Neural progenitor cell (in vitro differentiated cells): ENCODE data around the gene CDH20. TPM values are rescaled to one million over a fixed set of nuclear protein-coding genes. Genes with fewer than 3 reads are reported as not detected.

Experiments
- DNase-seq: peaks from one replicate; pipeline ENCODE4 v3.0.0-alpha.2; 2016; ENCODE audit warnings: low spot score
- H2AFZ ChIP-seq: fragments of 200-600 bp; sonication (generic); replicated peaks from 2 replicates; pipeline ENCODE4 v1.6.1; 2016; ENCODE audit warnings: antibody characterized with exemption
- H3F3A ChIP-seq: fragments of 200-600 bp; sonication (generic); 2 replicates; pipeline ENCODE4 v1.6.1; 2016; ENCODE audit warnings: antibody characterized with exemption, low read depth
- H3K27ac ChIP-seq: fragments of 200-600 bp; sonication (generic); 2 replicates; pipeline ENCODE4 v1.5.1; 2016; ENCODE audit warnings: mild to moderate bottlenecking
- H3K27me3 ChIP-seq: fragments of 200-600 bp; sonication (generic); 2 replicates; pipeline ENCODE4 v1.6.1; 2016; ENCODE audit warnings: mild to moderate bottlenecking, moderate library complexity
- H3K36me3 ChIP-seq: fragments of 200-600 bp; sonication (generic); 2 replicates; pipeline ENCODE4 v1.5.1; 2016
- H3K4me1 ChIP-seq: fragments of 200-600 bp; sonication (generic); 2 replicates; pipeline ENCODE4 v1.6.1; 2016; ENCODE audit warnings: mixed run types
- H3K4me2 ChIP-seq: fragments of 200-600 bp; sonication (generic); 2 replicates; pipeline ENCODE4 v1.6.1; 2016
- H3K4me3 ChIP-seq: fragments of 200-600 bp; sonication (generic); 2 replicates; pipeline ENCODE4 v1.5.1; 2016
- H3K79me2 ChIP-seq: fragments of 200-600 bp; sonication (generic); 2 replicates; pipeline ENCODE4 v1.6.1; 2016; ENCODE audit warnings: low read depth
- H3K9ac ChIP-seq: fragments of 200-600 bp; sonication (generic); 2 replicates; pipeline ENCODE4 v1.6.1; 2016
- H3K9me3 ChIP-seq: fragments of 200-600 bp; sonication (generic); 2 replicates; pipeline ENCODE4 v1.5.1; 2016; ENCODE audit warnings: low read depth
- H4K20me1 ChIP-seq: fragments of 200-600 bp; sonication (generic); 2 replicates; pipeline ENCODE4 v1.6.1; 2016; ENCODE audit warnings: low read depth
- H3K27ac Mint-ChIP-seq: 3 replicates; pipeline ENCODE4 v1.8.0; 2021; ENCODE audit warnings: mixed read lengths
- H3K27me3 Mint-ChIP-seq: 2 replicates; pipeline ENCODE4 v1.8.0; 2022; ENCODE audit warnings: low read depth, mild to moderate bottlenecking, inconsistent platforms, moderate library complexity, mixed read lengths; ENCODE audit not compliant: insufficient read depth
- H3K36me3 Mint-ChIP-seq: 3 replicates; pipeline ENCODE4 v1.8.0; 2021; ENCODE audit warnings: mixed read lengths
- H3K4me1 Mint-ChIP-seq: 3 replicates; pipeline ENCODE4 v1.8.0; 2021; ENCODE audit warnings: mixed read lengths
- H3K4me3 Mint-ChIP-seq: 3 replicates; pipeline ENCODE4 v1.8.0; 2021; ENCODE audit warnings: mild to moderate bottlenecking, moderate library complexity, mixed read lengths
- H3K9me3 Mint-ChIP-seq: 3 replicates; pipeline ENCODE4 v1.8.0; 2020; ENCODE audit warnings: mixed read lengths
- CTCF ChIP-seq: fragments of 200-600 bp; sonication (generic); IDR thresholded peaks from 2 replicates; pipeline ENCODE4 v1.5.1; 2017; ENCODE audit warnings: antibody characterized with exemption, mild to moderate bottlenecking
- EZH2 ChIP-seq: fragments of 200-600 bp; sonication (generic); IDR thresholded peaks from 2 replicates; pipeline ENCODE4 v1.6.1; 2017; ENCODE audit warnings: antibody characterized with exemption, mild to moderate bottlenecking, moderate library complexity
- EZH2phosphoT487 ChIP-seq: fragments of 200-600 bp; sonication (generic); IDR thresholded peaks from 2 replicates; pipeline ENCODE4 v1.6.1; 2017; ENCODE audit warnings: antibody characterized with exemption
- total RNA-seq: library from RNA; depleted of rRNA; stranded (reverse); fragments of >200 nt; gene quantifications from 2 replicates; pipeline ENCODE4 v1.2.3, GENCODE V29; 2015; ENCODE audit warnings: low replicate concordance

Gene CDH20
- total RNA-seq, 1 donor from 2014 or later: 1.6 TPM

DNA sequence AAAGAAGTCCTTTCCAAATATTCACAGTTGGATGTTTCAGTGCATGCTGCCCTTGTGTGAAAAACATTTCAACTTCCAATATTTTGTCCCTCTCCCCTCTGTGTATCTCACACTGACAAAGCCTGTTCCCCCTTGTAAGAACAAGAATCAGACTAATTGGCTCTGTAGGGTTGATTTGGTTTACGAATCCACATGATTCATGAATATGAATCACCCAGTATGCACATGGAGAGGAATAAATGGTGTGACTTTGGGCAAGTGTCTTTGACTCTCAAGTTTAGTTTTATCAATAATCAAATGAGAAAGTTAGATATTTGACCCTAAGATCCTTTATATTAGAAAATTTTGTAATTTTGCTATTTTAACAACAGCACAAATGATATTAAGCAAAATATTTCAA, 9.3 kb upstream of the CDH20 start:
- H3K27ac Mint-ChIP-seq: no peak overlapping the region
- H3K4me1 Mint-ChIP-seq: no peaks in the 10 kb centered on the region
- no peaks in the 10 kb centered on the region for H3K36me3 ChIP-seq
- H4K20me1 ChIP-seq: no peaks in the 10 kb centered on the region
- no peaks in the 10 kb centered on the region for H3K79me2 ChIP-seq
- no peak for TF ChIP-seq EZH2phosphoT487
- no peak for TF ChIP-seq CTCF
- no peak for TF ChIP-seq EZH2
- H3K4me3 ChIP-seq: no peak overlapping the region
- DNase-seq: no peak
- H3K36me3 Mint-ChIP-seq: no peaks in the 10 kb centered on the region
- no peaks in the 10 kb centered on the region for H3K9me3 ChIP-seq
- H2AFZ ChIP-seq: no peak overlapping the region
- no peaks in the 10 kb centered on the region for H3K27me3 ChIP-seq
- no peaks in the 10 kb centered on the region for H3F3A ChIP-seq
- no peak overlapping the region for H3K4me2 ChIP-seq
- H3K9ac ChIP-seq: no peak overlapping the region
- H3K27me3 Mint-ChIP-seq: no peaks in the 10 kb centered on the region
- no peak overlapping the region for H3K4me3 Mint-ChIP-seq
- H3K4me1 ChIP-seq: no peaks in the 10 kb centered on the region
- no peak overlapping the region for H3K27ac ChIP-seq
- no peaks in the 10 kb centered on the region for H3K9me3 Mint-ChIP-seq

DNA sequence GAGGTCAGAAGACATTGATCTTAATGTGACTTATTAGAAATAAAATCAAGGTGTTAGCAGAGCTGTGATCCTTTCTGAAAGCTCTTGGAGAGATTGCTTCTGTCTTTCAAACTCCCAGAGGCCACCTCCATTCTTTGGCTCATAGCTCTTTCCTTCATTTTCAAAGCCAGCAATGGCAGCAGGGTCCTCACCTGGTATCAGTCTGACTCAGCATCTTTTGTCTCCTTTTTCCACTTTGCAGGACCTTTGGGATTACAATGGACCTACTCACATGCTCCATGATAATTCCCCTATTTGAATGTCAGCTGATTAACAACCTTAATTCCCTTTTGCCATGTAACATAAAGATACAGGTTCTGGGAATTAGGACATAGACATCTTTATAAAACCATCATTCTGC, 6.8 kb upstream of the CDH20 start:
- Mint-ChIP-seq H3K4me1 (no peaks in the 10 kb centered on the region), H3K27me3 (no peaks in the 10 kb centered on the region), H3K27ac (no peak overlapping the region), H3K4me3 (no peak overlapping the region), H3K36me3 (no peaks in the 10 kb centered on the region), H3K9me3 (no peaks in the 10 kb centered on the region)
- no peaks in the 10 kb centered on the region for H3K9me3 ChIP-seq
- H2AFZ ChIP-seq: no peak overlapping the region
- TF ChIP-seq EZH2 (no peak), EZH2phosphoT487 (no peak), CTCF (no peak)
- no peak overlapping the region for H3K4me3 ChIP-seq
- no peaks in the 10 kb centered on the region for H3F3A ChIP-seq
- H4K20me1 ChIP-seq: no peaks in the 10 kb centered on the region
- H3K27me3 ChIP-seq: no peaks in the 10 kb centered on the region
- no peaks in the 10 kb centered on the region for H3K79me2 ChIP-seq
- no peak overlapping the region for H3K4me2 ChIP-seq
- H3K9ac ChIP-seq: no peak overlapping the region
- H3K27ac ChIP-seq: no peak overlapping the region
- no peaks in the 10 kb centered on the region for H3K36me3 ChIP-seq
- DNase-seq: no peak
- no peaks in the 10 kb centered on the region for H3K4me1 ChIP-seq

DNA sequence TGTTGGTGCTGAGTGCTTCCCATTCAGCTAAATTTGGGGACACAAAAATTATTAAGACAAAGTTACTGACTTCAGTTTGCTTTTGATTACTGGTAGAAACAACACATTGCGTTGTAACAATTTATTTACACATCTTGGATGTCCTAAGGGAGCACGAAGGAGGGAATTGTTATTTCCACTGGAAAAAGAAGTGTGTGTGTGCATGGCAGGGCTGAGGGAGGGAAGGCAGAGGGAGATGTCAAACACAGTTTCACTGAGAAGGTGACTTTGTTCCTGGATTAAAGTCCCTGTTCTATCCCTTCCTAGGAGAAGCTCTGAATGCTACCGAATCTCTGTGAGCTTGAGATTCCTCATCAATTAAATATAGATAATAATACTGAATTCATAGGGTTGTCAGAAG, 3.8 kb upstream of the CDH20 start:
- Histone ChIP-seq H3K9me3 (no peaks in the 10 kb centered on the region), H3K27me3 (peaks cover 28% of the 10 kb centered on the region), H3K79me2 (no peaks in the 10 kb centered on the region), H3K27ac (no peak overlapping the region), H3K36me3 (no peaks in the 10 kb centered on the region), H3K9ac (no peak overlapping the region), H3K4me3 (no peak overlapping the region), H4K20me1 (no peaks in the 10 kb centered on the region), H2AFZ (no peak overlapping the region), H3K4me1 (peaks cover 1% of the 10 kb centered on the region), H3F3A (peaks cover 14% of the 10 kb centered on the region), H3K4me2 (no peak overlapping the region)
- Mint-ChIP-seq H3K9me3 (no peaks in the 10 kb centered on the region), H3K27ac (no peak overlapping the region), H3K4me1 (peaks cover 7% of the 10 kb centered on the region), H3K36me3 (no peaks in the 10 kb centered on the region), H3K27me3 (peaks cover 12% of the 10 kb centered on the region), H3K4me3 (no peak overlapping the region)
- DNase-seq: no peak
- TF ChIP-seq CTCF (no peak), EZH2phosphoT487 (no peak), EZH2 (no peak)
